ENCODE data around the gene CSPG4.
"Not testable (repeated sequence)": the region's sequence is repeated elsewhere in the genome, so short reads cannot be mapped to it uniquely, and the experiment has no call there.

DNA sequence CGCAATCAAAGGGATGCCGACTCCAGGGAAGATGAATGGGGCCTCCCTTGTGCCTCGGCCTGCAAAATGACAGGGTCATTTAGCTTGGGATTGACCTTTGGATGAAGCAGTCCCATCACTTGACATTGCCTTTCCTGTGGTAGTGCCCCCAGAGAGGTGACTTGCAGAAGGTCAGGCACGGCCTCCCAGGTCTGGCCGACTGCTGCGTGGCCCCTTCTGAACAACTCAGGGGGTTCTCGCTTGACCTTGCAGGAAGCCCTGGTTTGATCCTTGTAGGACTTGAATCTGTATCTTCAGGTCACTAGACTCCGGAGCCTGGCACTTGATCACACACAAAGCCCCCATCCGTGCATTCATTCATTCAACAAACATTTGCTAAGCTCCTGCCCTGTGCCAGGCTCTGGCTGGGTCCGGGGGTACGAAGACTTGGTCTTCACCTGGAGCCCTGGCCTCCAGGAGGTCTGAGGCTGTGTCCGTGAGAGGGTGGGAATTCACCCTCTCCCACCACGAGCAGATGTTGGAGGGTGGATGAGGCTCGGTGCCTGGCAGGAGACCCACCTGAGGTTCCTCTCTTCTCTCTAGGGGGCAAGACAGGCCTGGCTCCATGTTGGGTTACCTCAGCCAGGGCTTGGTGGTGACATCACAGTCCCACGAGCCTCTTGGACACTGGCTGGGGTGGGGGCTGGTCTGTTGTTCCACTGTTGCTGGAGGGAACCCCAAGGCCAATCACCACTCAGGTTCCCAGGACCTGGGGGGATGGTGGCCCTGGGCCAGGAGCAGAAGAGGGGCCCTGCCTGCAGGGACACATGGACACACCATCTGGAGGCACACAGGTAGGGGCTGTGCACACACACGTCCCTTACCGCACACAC is 18.0 kb upstream of the CSPG4 start:
- TF ChIP-seq, protein P1, sequence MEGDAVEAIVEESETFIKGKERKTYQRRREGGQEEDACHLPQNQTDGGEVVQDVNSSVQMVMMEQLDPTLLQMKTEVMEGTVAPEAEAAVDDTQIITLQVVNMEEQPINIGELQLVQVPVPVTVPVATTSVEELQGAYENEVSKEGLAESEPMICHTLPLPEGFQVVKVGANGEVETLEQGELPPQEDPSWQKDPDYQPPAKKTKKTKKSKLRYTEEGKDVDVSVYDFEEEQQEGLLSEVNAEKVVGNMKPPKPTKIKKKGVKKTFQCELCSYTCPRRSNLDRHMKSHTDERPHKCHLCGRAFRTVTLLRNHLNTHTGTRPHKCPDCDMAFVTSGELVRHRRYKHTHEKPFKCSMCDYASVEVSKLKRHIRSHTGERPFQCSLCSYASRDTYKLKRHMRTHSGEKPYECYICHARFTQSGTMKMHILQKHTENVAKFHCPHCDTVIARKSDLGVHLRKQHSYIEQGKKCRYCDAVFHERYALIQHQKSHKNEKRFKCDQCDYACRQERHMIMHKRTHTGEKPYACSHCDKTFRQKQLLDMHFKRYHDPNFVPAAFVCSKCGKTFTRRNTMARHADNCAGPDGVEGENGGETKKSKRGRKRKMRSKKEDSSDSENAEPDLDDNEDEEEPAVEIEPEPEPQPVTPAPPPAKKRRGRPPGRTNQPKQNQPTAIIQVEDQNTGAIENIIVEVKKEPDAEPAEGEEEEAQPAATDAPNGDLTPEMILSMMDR (IDR thresholded peaks at IDR 0.05; ENCODE audit: extremely low read depth in 1 of 2, insufficient read depth in 1 of 2, low read depth in 1 of 2, low read length in 2 of 2), result not testable (repeated sequence)
- TF ChIP-seq EZH2 (IDR thresholded peaks at IDR 0.05; ENCODE audit: borderline replicate concordance, low read depth, low read length, severe bottlenecking), result not testable (repeated sequence)
